ENCODE measurements around the gene LTC4S.

DNA sequence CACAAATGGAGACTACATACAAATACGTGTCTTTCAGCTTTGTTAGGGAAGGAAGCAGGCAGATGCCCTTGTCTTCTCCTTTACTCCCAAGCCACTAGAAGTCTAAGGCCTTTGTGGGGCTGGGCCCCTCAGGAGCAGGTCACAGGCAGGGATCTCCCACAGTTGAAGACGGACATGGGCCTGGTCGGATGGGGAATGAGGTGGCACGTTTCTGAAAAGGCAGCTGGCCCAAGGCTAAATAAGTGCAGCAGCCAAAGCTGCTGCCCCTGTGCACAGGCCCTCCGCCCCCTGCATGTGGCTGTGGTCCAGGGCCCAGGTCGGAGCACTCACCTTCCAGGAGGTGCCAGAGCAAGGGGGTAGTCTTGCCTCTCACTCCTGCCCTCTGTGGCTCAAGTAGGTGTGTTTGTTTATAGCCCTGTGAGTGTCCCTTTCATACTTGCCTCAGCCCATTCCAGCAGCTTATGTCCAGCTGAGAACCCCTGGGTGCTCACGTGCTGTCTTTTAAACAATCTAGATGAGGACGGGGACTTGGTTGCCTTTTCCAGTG, 28.7 kb downstream of the LTC4S start:
- TF ChIP-seq, protein P1, sequence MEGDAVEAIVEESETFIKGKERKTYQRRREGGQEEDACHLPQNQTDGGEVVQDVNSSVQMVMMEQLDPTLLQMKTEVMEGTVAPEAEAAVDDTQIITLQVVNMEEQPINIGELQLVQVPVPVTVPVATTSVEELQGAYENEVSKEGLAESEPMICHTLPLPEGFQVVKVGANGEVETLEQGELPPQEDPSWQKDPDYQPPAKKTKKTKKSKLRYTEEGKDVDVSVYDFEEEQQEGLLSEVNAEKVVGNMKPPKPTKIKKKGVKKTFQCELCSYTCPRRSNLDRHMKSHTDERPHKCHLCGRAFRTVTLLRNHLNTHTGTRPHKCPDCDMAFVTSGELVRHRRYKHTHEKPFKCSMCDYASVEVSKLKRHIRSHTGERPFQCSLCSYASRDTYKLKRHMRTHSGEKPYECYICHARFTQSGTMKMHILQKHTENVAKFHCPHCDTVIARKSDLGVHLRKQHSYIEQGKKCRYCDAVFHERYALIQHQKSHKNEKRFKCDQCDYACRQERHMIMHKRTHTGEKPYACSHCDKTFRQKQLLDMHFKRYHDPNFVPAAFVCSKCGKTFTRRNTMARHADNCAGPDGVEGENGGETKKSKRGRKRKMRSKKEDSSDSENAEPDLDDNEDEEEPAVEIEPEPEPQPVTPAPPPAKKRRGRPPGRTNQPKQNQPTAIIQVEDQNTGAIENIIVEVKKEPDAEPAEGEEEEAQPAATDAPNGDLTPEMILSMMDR (IDR thresholded peaks at IDR 0.05; ENCODE audit: borderline replicate concordance, extremely low read depth, low read length, poor library complexity, severe bottlenecking): no peak
- no peak for TF ChIP-seq EZH2 (IDR thresholded peaks at IDR 0.05; ENCODE audit: borderline replicate concordance, low read depth, low read length, severe bottlenecking)
